Measurements from ENCODE around the gene POLD2. TPM values are rescaled to one million over a fixed set of nuclear protein-coding genes. Genes with fewer than 3 reads are reported as not detected.

The POLD2 gene
- total RNA-seq, 6 experiments from 2014 or later, result 36.4 to 73.4 (median 57.3) TPM

DNA sequence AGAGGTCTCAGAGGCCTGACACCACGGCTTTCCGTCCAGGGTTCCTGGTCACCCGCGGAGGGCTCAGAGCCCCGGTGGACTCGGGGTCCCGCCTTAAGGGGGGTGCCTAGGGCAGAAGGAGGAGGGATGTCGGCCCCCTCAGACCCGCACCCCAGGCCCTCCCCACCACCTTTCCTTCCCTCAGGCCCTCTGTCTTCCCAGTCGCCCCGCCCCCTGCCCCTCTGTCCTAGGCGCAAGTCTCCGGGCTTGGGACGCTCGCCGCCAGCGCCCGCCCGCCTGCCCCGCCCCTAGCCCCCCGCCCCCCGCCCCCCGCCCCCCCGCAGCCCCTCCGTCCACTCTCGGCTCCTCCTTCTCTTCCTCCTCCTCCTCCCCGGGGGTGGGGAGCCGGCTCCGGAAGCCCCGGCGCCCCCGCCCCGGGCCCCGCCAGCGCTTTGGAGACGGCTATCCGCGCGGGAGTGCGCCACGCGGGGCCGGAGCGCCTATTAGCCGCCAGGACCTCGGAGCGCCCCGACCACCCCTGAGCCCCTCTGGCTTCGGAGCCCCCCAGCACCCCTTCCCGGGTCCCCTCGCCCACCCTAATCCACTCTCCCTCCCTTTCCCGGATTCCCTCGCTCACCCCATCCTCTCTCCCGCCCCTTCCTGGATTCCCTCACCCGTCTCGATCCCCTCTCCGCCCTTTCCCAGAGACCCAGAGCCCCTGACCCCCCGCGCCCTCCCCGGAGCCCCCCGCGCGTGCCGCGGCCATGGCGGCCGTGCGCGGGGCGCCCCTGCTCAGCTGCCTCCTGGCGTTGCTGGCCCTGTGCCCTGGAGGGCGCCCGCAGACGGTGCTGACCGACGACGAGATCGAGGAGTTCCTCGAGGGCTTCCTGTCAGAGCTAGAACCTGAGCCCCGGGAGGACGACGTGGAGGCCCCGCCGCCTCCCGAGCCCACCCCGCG lies 19.2 kb downstream of the POLD2 start, which contains the start of gene AEBP1:
TSS of gene AEBP1 (plus strand) at position 423 of the 937 bp plus-strand sequence. CDS start at position 744, 321 bp downstream.
- peak within 1 kb of the TSS; percentile 16 to 33 (median 21) for H3K4me3 ChIP-seq
- no peaks in the 10 kb centered on the region for H3K27me3 ChIP-seq
- H3K9me3 ChIP-seq, result no peaks in the 10 kb centered on the region
- ATAC-seq (peak in 3 of 4 donors; percentile 11 to 34 (median 30)), DNase-seq (peak in 1 of 3 donors; percentile 40)
- no peaks in the 10 kb centered on the region for H3K4me1 ChIP-seq
- peak within 1 kb of the TSS in 2 of 3 donors; percentile 18 to 28 for H3K27ac ChIP-seq
- H3K36me3 ChIP-seq, result no peaks in the 10 kb centered on the region
- WGBS (ENCODE audit: insufficient coverage, low coverage, low lambda C conversion rate, missing lambda C conversion rate), result 4% methylated on average over 21 of the region's 87 CpGs
- intact Hi-C loops (cut with DNase I), result no loop called here
- TF ChIP-seq CTCF (IDR thresholded peaks at IDR 0.05) (no peak), POLR2A (IDR thresholded peaks at IDR 0.05) (no peak)

DNA sequence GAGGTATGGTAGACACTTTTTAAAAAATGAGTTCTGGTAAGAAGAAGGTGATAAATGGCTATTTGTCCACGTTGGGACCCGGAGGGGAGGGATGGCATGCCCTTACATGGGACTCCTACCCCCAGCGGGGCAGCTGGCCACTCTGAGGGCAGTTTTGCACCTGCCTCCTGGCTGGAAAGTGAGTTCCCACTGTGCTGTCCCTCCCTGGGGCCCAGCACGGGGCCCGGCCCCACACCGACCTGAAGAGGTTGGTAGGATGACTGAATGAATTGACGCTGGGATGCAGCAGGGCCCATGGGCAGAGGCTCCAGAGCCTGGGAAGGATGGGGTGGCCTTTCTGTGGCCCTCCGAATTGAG lies 19.8 kb downstream of the POLD2 start:
- intact Hi-C loops (cut with DNase I), result no loop called here
- H3K9me3 ChIP-seq, result no peaks in the 10 kb centered on the region
- no peaks in the 10 kb centered on the region for H3K4me1 ChIP-seq
- no peak overlapping the region for H3K4me3 ChIP-seq
- H3K27me3 ChIP-seq, result no peaks in the 10 kb centered on the region
- no peaks in the 10 kb centered on the region for H3K36me3 ChIP-seq
- H3K27ac ChIP-seq, result no peak overlapping the region
- no CpG with 5 or more reads among the region's 8 CpGs for WGBS (ENCODE audit: insufficient coverage, low coverage, low lambda C conversion rate, missing lambda C conversion rate)
- no peak for ATAC-seq
- TF ChIP-seq POLR2A (IDR thresholded peaks at IDR 0.05), result no peak
- TF ChIP-seq CTCF (IDR thresholded peaks at IDR 0.05), result no peak
- peak in 1 of 3 donors; percentile 54 for DNase-seq

DNA sequence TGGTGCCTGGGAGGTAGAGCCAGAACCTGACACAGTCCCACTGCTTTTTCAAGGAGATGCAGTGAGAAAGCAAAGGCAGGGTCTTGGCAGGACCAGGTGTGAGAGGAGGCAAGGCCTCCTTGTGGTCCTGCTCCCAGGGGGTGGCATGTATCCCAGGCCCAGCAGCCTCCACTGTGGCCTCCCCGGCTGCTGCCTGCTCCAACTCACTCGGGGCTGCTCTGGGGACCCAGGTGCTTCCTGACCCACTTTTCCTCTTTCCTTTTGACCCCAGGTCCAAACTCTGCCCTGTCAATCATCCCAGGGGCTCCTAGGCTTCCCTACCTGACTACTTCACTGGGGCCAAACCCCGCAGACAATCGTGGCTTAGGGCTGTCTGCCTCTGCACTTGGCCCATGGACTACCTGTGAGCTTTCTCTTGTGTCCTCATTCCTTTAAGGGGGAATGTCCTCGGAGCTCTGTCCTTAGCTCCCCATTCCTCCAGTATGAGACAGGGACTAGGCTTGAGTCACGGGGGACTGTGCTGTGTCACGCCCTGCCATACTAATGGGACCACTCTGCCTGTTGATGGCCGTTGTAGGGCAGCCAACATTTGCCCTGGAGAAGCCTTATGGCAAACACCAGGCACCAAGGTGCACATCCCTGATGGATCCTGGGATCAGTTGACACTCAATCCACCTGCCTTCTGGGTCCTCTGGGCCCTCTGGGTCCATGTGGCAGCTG lies 20.3 kb downstream of the POLD2 start:
- Histone ChIP-seq H3K4me3 (no peak overlapping the region), H3K27ac (no peak overlapping the region), H3K4me1 (no peaks in the 10 kb centered on the region), H3K36me3 (no peaks in the 10 kb centered on the region), H3K9me3 (no peaks in the 10 kb centered on the region), H3K27me3 (no peaks in the 10 kb centered on the region)
- DNase-seq, result no peak
- no peak for ATAC-seq
- 83% methylated on average over 2 of the region's 8 CpGs for WGBS (ENCODE audit: insufficient coverage, low coverage, low lambda C conversion rate, missing lambda C conversion rate)
- TF ChIP-seq POLR2A (IDR thresholded peaks at IDR 0.05), result no peak
- no peak for TF ChIP-seq CTCF (IDR thresholded peaks at IDR 0.05)
- intact Hi-C loops (cut with DNase I), result no loop called here

- intact Hi-C loops (cut with DNase I), result no loop called here
- H3K27ac ChIP-seq, result no peak overlapping the region
- no peaks in the 10 kb centered on the region for H3K27me3 ChIP-seq
- no peak overlapping the region for H3K4me3 ChIP-seq
- no peaks in the 10 kb centered on the region for H3K9me3 ChIP-seq
- no peak for ATAC-seq
- no peak for TF ChIP-seq POLR2A (IDR thresholded peaks at IDR 0.05)
- TF ChIP-seq CTCF (IDR thresholded peaks at IDR 0.05), result no peak
- DNase-seq, result peak in 1 of 3 donors; percentile 28
- no peaks in the 10 kb centered on the region for H3K4me1 ChIP-seq
- H3K36me3 ChIP-seq, result no peaks in the 10 kb centered on the region
- WGBS (ENCODE audit: insufficient coverage, low coverage, low lambda C conversion rate, missing lambda C conversion rate), result 89% methylated on average over 7 of the region's 14 CpGs
Observed at GRCh38 chr7:44101966-44102845, 21.1 kb downstream of the POLD2 start.
